OCI-LY3 (cell line): ENCODE results near the gene AURKA.

ENCODE experiments used
- H2AFZ ChIP-seq: fragments of 200-600, 300-600 bp; shearing (Covaris generic); 2 replicates; pipeline ENCODE4 v1.6.0; 2014; ENCODE audit warnings: antibody characterized with exemption, low read depth, low read length
- H3K27ac ChIP-seq: fragments of 200-600, 300-600 bp; sonication (generic); 2 replicates; pipeline ENCODE4 v1.5.1; 2014; ENCODE audit warnings: mild to moderate bottlenecking, low read length, moderate library complexity, mixed read lengths
- H3K27me3 ChIP-seq: fragments of 200-600, 300-600 bp; sonication (generic); 2 replicates; pipeline ENCODE4 v1.6.1; 2014; ENCODE audit warnings: low read depth, low read length, mixed read lengths
- H3K36me3 ChIP-seq: fragments of 200-600, 300-600 bp; sonication (generic); replicated peaks from 2 replicates; pipeline ENCODE3; 2014; ENCODE audit warnings: low read depth, low read length, mixed read lengths
- H3K4me1 ChIP-seq: fragments of 300-600, 200-600 bp; sonication (generic); 2 replicates; pipeline ENCODE4 v1.6.1; 2014; ENCODE audit warnings: low read length, mixed read lengths
- H3K4me2 ChIP-seq: fragments of 200-600, 300-600 bp; sonication (generic); 2 replicates; pipeline ENCODE4 v1.6.1; 2014; ENCODE audit warnings: low read length, mixed read lengths
- H3K4me3 ChIP-seq: fragments of 300-600, 200-600 bp; sonication (generic); 2 replicates; pipeline ENCODE4 v1.5.1; 2014; ENCODE audit warnings: antibody characterized with exemption, mild to moderate bottlenecking, low read length, moderate library complexity
- H3K79me2 ChIP-seq: fragments of 300-600, 200-600 bp; shearing (Covaris generic); 2 replicates; pipeline ENCODE4 v1.6.1; 2014; ENCODE audit warnings: mild to moderate bottlenecking, low read length, mixed read lengths
- H3K9ac ChIP-seq: fragments of 300-600, 200-600 bp; shearing (Covaris generic); 2 replicates; pipeline ENCODE4 v1.6.0; 2014; ENCODE audit warnings: mild to moderate bottlenecking, low read length, moderate library complexity
- H3K9me3 ChIP-seq: fragments of 200-600, 300-600 bp; shearing (Covaris generic); 2 replicates; pipeline ENCODE4 v1.6.1; 2014; ENCODE audit warnings: low read length, mixed read lengths; ENCODE audit not compliant: insufficient read depth
- H4K20me1 ChIP-seq: fragments of 200-600, 300-600 bp; sonication (generic); 2 replicates; pipeline ENCODE4 v1.6.1; 2016; ENCODE audit warnings: low read length, mixed read lengths; ENCODE audit not compliant: insufficient read depth
- EZH2phosphoT487 ChIP-seq: fragments of 200-600 bp; shearing (Covaris generic); IDR thresholded peaks from 2 replicates; pipeline ENCODE4 v1.6.1; 2018; ENCODE audit warnings: antibody characterized with exemption, mixed run types, low read depth
- TF ChIP-seq, protein P1 (sequence below): fragments of 200-600, 300-600 bp; sonication (generic); IDR thresholded peaks from 2 replicates; pipeline ENCODE4 v1.5.1; 2014; ENCODE audit warnings: antibody characterized with exemption, low read length, low read depth

Gene AURKA

DNA sequence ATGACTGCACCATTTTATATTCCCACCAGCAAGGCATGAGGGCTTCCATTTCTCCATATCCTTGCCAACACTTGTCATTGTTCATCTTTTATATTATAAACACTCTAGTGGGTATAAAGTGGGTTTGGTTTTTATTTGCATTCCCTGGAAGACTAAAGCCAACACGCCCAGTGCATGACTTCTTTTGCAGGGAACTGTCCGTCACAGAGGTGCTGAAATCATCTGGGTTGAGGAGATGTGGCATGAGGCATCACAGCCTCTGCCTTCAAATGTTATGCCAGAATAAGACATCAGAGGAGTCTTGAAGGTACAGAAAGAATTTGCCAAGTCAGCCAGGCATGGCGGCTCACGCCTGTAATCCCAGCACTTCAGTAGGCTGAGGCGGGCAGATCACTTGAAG lies 63.2 kb downstream of the AURKA start:
- H3K4me2 ChIP-seq: no peak overlapping the region
- TF ChIP-seq, protein P1, sequence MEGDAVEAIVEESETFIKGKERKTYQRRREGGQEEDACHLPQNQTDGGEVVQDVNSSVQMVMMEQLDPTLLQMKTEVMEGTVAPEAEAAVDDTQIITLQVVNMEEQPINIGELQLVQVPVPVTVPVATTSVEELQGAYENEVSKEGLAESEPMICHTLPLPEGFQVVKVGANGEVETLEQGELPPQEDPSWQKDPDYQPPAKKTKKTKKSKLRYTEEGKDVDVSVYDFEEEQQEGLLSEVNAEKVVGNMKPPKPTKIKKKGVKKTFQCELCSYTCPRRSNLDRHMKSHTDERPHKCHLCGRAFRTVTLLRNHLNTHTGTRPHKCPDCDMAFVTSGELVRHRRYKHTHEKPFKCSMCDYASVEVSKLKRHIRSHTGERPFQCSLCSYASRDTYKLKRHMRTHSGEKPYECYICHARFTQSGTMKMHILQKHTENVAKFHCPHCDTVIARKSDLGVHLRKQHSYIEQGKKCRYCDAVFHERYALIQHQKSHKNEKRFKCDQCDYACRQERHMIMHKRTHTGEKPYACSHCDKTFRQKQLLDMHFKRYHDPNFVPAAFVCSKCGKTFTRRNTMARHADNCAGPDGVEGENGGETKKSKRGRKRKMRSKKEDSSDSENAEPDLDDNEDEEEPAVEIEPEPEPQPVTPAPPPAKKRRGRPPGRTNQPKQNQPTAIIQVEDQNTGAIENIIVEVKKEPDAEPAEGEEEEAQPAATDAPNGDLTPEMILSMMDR: no peak

DNA sequence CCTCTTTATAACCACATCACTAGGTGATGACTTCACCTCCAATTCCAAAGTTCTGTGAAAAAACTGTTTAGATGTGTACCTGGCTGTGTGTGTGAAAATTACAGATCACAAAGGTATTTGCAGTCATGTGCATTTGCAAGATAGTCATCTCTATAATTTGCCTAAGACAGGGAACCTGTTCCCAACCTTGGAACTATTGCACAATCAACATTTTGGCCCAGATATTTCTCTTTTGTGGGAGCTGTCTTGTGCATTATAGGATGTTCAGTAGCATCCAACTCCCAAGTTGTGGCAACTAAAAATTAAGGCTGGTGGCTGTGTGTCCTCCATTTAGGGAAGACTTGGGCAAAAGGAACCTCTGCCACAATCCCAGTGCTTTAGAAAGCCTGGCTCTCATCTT lies 67.2 kb downstream of the AURKA start:
- Histone ChIP-seq H2AFZ (no peak overlapping the region), H3K4me3 (no peak overlapping the region), H3K36me3 (no peaks in the 10 kb centered on the region), H4K20me1 (no peaks in the 10 kb centered on the region), H3K9ac (no peak overlapping the region), H3K9me3 (no peaks in the 10 kb centered on the region), H3K79me2 (no peaks in the 10 kb centered on the region), H3K27ac (no peak overlapping the region), H3K4me1 (no peaks in the 10 kb centered on the region), H3K4me2 (no peak overlapping the region), H3K27me3 (peaks cover 32% of the 10 kb centered on the region; the same call in 1 of the 2 replicates)
- TF ChIP-seq EZH2phosphoT487: no peak
- TF ChIP-seq, protein P1: no peak

More for the DNA sequence above, 63.2 kb downstream of the AURKA start:
- Histone ChIP-seq H3K4me3 (no peak overlapping the region), H2AFZ (no peak overlapping the region), H3K27me3 (peaks cover 19% of the 10 kb centered on the region; the same call in 1 of the 2 replicates), H4K20me1 (no peaks in the 10 kb centered on the region), H3K9ac (no peak overlapping the region), H3K79me2 (no peaks in the 10 kb centered on the region), H3K9me3 (no peaks in the 10 kb centered on the region), H3K4me1 (no peaks in the 10 kb centered on the region), H3K36me3 (no peaks in the 10 kb centered on the region), H3K27ac (no peak overlapping the region)

DNA sequence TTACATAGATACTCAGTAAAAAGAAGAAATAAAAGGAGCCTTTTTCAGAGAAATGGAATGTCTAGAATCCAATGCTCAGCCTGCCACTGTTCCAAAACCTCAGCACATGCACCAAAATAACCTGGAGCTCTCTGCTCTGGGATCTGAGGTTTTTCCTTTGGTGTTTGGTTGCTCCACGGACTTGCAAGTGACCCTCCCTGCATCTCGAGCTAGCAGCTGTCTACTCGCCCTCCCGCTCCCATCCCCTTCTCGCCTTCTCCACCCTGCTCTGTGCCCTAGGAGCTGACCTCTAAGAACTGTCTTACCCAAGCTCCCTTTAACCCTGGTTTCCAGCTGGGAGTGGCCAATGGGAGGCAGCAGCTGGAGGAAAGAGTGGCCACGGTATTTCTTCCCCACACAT lies 68.4 kb downstream of the AURKA start:
- H3K27ac ChIP-seq: no peak overlapping the region
- H3K9me3 ChIP-seq: no peaks in the 10 kb centered on the region
- H3K27me3 ChIP-seq: peaks cover 32% of the 10 kb centered on the region; the same call in 1 of the 2 replicates
- H3K79me2 ChIP-seq: no peaks in the 10 kb centered on the region
- H3K9ac ChIP-seq: no peak overlapping the region
- TF ChIP-seq, protein P1: no peak
- no peak for TF ChIP-seq EZH2phosphoT487
- no peak overlapping the region for H2AFZ ChIP-seq
- no peaks in the 10 kb centered on the region for H3K4me1 ChIP-seq
- H3K4me3 ChIP-seq: no peak overlapping the region
- no peaks in the 10 kb centered on the region for H3K36me3 ChIP-seq
- H3K4me2 ChIP-seq: no peak overlapping the region
- no peaks in the 10 kb centered on the region for H4K20me1 ChIP-seq

DNA sequence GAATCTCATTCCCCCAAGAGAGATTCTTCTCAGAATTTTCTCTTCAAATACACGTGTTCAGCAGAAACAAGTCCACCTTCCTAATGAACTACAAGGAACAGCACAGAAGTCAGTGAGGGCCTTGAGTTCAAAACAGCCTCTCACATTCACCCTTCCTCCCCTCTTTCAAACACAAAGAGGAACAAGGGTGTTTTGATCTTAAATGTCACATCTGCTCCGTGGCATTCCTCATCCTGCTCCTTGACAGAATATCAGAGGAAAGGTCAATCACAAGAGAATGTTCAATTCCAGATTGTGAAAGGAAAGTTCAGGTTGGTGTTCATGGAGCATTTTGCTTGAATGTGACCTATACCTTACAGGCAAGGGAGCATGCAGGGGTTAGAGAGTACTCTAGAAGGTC lies 68.8 kb downstream of the AURKA start:
- no peaks in the 10 kb centered on the region for H3K9me3 ChIP-seq
- H3K27me3 ChIP-seq: peaks cover 32% of the 10 kb centered on the region; the same call in 1 of the 2 replicates
- H3K79me2 ChIP-seq: no peaks in the 10 kb centered on the region

More for the DNA sequence above, 68.8 kb downstream of the AURKA start:
- H3K4me1 ChIP-seq: no peaks in the 10 kb centered on the region
- no peak overlapping the region for H3K4me3 ChIP-seq
- no peak for TF ChIP-seq EZH2phosphoT487
- TF ChIP-seq, protein P1: no peak
- H4K20me1 ChIP-seq: no peaks in the 10 kb centered on the region
- H3K9ac ChIP-seq: no peak overlapping the region
- no peak overlapping the region for H2AFZ ChIP-seq
- no peak overlapping the region for H3K27ac ChIP-seq
- no peaks in the 10 kb centered on the region for H3K36me3 ChIP-seq
- no peak overlapping the region for H3K4me2 ChIP-seq
